ENCODE data around the gene PROX2. TPM values are rescaled to one million over a fixed set of nuclear protein-coding genes. Genes with fewer than 3 reads are reported as not detected.

The PROX2 gene
- total and polyA plus RNA-seq, 2 donors (not counting 3 experiments of a cell fraction or from before 2014, with no cell fraction given): 0.01 TPM; not detected in 1

GRCh38 chr14:74859757-74860552 is 16.0 kb downstream of the PROX2 start:
- no peak for FAIRE-seq
- ChIA-PET POLR2A (interaction anchor here (1.0 to 1.5 kb wide), 2 partner anchors 17 to 45 kb away, joined by 6 to 8 read pairs; no protein-coding TSS in a partner anchor), CTCF (interaction anchor here (0.9 to 12.3 kb wide), 11 partner anchors 11 to 483 kb away, joined by 3 to 468 read pairs (median 16); partner anchors contain the start of genes DLST and PROX2)
- no peak overlapping the region for H3K27ac ChIP-seq (ENCODE audit: insufficient read depth, low read depth, low read length)
- BruUV-seq (replicated peaks): no TSS peak
- H3K9ac ChIP-seq (replicated peaks; ENCODE audit: extremely low read depth, insufficient read depth, low read length): no peak overlapping the region
- H4K20me1 ChIP-seq (replicated peaks; ENCODE audit: control insufficient read depth, extremely low read depth, insufficient read depth, low read length): no peaks in the 10 kb centered on the region
- no peaks in the 10 kb centered on the region for H3K79me2 ChIP-seq (ENCODE audit: control insufficient read depth, insufficient read depth, low read length)
- intact Hi-C loops (cut with micrococcal nuclease) (loop anchor here (2.0 kb wide), 1 partner anchor 443 kb away; no protein-coding TSS in a partner anchor), dilution Hi-C loops (cut with MboI; ENCODE audit: extremely low pct_ligation_motif_present, low sequenced_read_pairs) (no loop called here)
- H3K9me3 ChIP-seq (replicated peaks; ENCODE audit: control insufficient read depth, insufficient read depth, low read length): no peaks in the 10 kb centered on the region
- H2AFZ ChIP-seq (ENCODE audit: low read depth, low read length): no peak overlapping the region
- H3K4me3 ChIP-seq (replicated peaks in 1 of 3; ENCODE audit: insufficient read depth in 1 of 3, low read depth in 1 of 3, low read length in 3 of 3): no peak overlapping the region
- H3K36me3 ChIP-seq (ENCODE audit: control insufficient read depth in 2 of 2, extremely low read depth in 1 of 2, insufficient read depth in 2 of 2, low read length in 2 of 2): no peaks in the 10 kb centered on the region
- H3K27me3 ChIP-seq (ENCODE audit: control insufficient read depth in 2 of 2, insufficient read depth in 2 of 2, low read length in 2 of 2): no peaks in the 10 kb centered on the region
- H3K9me1 ChIP-seq (replicated peaks; ENCODE audit: control insufficient read depth, extremely low read depth, insufficient read depth, low read length): no peaks in the 10 kb centered on the region
- H3K4me2 ChIP-seq (ENCODE audit: insufficient read depth, low read length): no peak overlapping the region
- no peaks in the 10 kb centered on the region for H3K4me1 ChIP-seq (ENCODE audit: control insufficient read depth, extremely low read depth, insufficient read depth, low read length)
- DNase-seq (ENCODE audit: low read depth, low spot score): no peak
- TF ChIP-seq POLR2AphosphoS5 (IDR thresholded peaks at IDR 0.05; ENCODE audit: insufficient read depth, low read depth, low read length): no peak

GRCh38 chr14:74858022-74858421 is 17.9 kb downstream of the PROX2 start:
- Histone ChIP-seq H3K27me3 (ENCODE audit: control insufficient read depth in 2 of 2, insufficient read depth in 2 of 2, low read length in 2 of 2) (no peaks in the 10 kb centered on the region), H3K27ac (ENCODE audit: insufficient read depth, low read depth, low read length) (no peak overlapping the region), H2AFZ (ENCODE audit: low read depth, low read length) (no peak overlapping the region), H3K79me2 (ENCODE audit: control insufficient read depth, insufficient read depth, low read length) (no peaks in the 10 kb centered on the region), H3K9ac (replicated peaks; ENCODE audit: extremely low read depth, insufficient read depth, low read length) (no peak overlapping the region), H3K4me3 (replicated peaks in 1 of 3; ENCODE audit: insufficient read depth in 1 of 3, low read depth in 1 of 3, low read length in 3 of 3) (no peak overlapping the region), H3K9me1 (replicated peaks; ENCODE audit: control insufficient read depth, extremely low read depth, insufficient read depth, low read length) (no peaks in the 10 kb centered on the region), H3K9me3 (replicated peaks; ENCODE audit: control insufficient read depth, insufficient read depth, low read length) (no peaks in the 10 kb centered on the region), H3K4me1 (ENCODE audit: control insufficient read depth, extremely low read depth, insufficient read depth, low read length) (no peaks in the 10 kb centered on the region), H4K20me1 (replicated peaks; ENCODE audit: control insufficient read depth, extremely low read depth, insufficient read depth, low read length) (no peaks in the 10 kb centered on the region), H3K4me2 (ENCODE audit: insufficient read depth, low read length) (no peak overlapping the region), H3K36me3 (ENCODE audit: control insufficient read depth in 2 of 2, extremely low read depth in 1 of 2, insufficient read depth in 2 of 2, low read length in 2 of 2) (no peaks in the 10 kb centered on the region)
- dilution Hi-C loops (cut with MboI; ENCODE audit: extremely low pct_ligation_motif_present, low sequenced_read_pairs) (no loop called here), intact Hi-C loops (cut with micrococcal nuclease) (no loop called here)
- ChIA-PET CTCF (interaction anchor here (1.5 to 12.3 kb wide), 3 partner anchors 19 to 249 kb away, joined by 4 to 468 read pairs (median 245); partner anchors contain the start of genes DLST and PROX2), POLR2A (no interaction called here)
- no peak for DNase-seq (ENCODE audit: low read depth, low spot score)
- FAIRE-seq: no peak
- TF ChIP-seq CTCF (IDR thresholded peaks at IDR 0.05; ENCODE audit: extremely low read depth in 1 of 2, insufficient read depth in 1 of 2, low read depth in 1 of 2, low read length in 2 of 2): no peak
- no peak for TF ChIP-seq POLR2A (IDR thresholded peaks at IDR 0.05; ENCODE audit: low read depth, low read length)
- TF ChIP-seq MAX (IDR thresholded peaks at IDR 0.05; ENCODE audit: insufficient read depth, insufficient read length): no peak
- TF ChIP-seq JUN (IDR thresholded peaks at IDR 0.05; ENCODE audit: borderline replicate concordance, insufficient read depth, insufficient read length, low read depth): no peak
- no TSS peak for BruUV-seq (replicated peaks)
